SIG-M5 (cell line): ENCODE measurements around the gene GRWD1.
A peak's percentile ranks its signal among the peaks of the same experiment; 100 is the strongest.

ENCODE experiments used
- DNase-seq: peaks from one replicate; lab custom pipeline; 2025; lab: John Stamatoyannopoulos, UW

The GRWD1 gene

DNA sequence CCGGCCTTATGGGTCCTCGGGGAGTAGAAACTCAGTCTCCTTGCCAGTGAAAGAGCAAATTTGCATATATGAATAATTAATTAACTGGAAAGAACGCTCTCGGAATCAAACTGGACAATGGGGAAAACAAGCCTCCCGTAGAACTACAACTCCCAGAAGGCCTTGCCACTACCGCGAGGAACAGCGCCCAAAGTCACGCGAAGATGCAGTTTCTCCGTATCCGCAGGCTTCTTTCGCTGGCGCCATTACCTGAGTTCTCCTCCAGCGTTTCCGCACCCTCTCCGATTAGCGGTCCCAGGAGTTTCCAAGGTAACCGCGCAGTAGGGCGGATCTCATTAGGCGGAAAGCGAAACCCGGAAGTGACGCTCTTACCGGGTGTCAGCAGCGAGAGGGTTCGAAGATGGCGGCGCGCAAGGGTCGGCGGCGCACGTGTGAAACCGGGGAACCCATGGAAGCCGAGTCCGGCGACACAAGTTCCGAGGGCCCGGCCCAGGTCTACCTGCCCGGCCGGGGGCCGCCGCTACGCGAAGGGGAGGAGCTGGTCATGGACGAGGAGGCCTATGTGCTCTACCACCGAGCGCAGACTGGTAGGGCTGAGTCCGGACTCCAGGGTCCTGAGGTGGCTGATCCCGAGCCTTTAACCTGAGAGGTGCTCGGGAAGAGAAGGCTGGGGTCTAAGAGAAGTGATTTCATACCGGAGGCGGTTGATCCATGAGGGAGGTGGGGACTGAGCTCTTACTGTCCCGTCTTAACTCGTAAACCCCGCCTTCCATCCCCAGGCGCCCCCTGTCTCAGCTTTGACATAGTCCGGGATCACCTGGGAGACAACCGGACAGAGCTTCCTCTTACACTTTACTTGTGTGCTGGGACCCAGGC, at the start of gene GRWD1:
GRWD1 (plus strand) TSS at position 378 of the 876 bp plus-strand sequence; CDS start at position 401, 23 bp downstream.
- DNase-seq: peak; percentile 90

DNA sequence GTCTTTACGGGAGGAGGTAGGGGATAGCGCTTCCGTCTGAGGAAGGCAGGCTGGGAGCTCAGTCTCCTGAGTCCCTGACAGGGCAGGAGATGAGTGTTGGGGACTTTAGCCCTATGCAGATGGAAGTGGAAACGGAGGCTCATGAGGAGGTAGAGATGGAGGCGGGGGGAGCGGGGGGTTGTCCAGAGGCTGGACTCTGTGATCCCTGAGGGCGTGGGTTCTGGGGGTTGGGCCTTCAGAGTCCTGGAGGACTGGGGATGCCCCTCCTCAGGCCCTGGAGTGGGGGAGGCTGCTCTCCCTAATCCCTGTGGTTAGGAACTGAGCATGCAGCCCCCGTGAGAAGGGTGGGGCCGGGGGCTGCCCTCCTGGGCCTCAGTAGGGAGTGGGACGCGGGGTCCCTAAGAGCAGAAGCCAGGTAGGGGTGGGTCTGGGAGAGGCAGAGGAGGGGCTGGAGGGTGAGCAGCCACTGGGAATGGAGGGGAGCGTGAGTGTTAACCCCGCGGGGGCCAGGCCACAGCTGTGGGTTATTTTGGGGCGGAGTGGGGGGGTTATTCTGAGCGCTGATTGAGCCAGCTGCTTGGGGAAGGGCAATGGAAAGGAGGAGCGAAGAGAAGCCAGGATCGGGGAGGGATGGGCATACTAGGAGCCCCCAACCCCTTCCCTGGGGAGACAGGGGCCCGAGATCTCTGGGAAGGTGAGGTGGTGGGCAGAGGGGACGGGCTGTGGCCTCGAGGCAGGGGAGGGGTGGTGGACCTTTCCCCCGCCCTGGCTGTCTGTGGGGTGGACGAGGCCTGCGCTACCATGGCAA, 49.6 kb upstream of the GRWD1 start:
- no peak for DNase-seq

DNA sequence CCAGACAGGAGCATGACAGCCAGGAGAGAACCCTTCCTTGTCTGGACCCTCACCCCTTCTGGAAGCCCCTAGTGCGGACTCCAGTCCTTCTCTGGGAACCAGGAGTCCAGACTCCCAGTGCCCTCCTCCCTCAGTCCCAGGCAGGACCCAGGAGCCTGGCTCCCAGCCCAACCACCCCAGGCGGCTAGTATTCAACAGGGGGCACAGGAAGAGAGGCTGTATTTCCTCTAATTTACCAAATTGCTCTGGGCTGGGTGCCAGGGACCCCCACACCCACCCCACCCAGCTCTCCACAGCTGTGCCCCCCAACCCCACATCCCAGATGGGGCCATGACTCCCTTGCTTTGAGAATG, 49.0 kb upstream of the GRWD1 start:
- no peak for DNase-seq

DNA sequence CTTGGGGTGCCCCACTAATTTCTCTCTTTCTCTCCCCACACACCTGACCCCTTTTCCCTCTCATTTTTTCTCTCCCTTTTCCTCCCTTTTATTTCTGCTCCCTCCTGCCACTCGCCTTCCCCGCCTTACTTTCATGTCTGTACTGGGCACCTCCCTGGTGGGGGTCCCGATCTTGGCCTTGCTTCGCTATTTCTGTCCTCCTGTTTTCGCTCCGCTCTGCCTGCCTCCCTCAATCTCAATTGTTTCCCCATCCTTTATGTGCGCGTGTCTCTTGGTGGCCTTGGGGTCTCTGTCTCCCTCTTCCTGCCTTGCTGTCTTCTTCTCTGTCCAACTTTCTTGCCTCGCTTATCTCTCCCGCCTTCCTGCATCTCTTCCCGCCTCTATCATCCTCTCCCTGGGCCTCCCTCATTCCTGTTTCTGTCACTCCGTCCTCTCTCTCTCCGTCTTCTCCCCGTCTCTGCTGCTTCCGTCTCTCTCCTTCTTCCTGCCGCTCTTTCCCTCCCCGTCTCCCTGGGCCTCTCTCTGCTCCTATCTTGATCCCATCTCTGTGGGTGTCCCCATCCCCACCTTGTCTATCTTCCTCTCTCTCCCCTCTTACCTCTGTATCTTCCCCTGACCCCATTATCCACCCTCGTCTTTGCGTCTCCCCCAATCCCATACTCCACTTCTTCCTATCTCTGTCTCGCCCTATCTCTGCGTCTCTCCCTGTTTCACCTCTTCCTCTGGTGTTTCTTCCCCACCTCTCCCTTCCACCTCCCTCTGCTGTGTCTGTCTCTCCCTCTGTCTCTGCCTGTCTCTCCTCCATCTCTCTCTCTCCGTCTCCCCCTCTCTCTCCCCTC, 48.3 kb upstream of the GRWD1 start:
- no peak for DNase-seq

DNA sequence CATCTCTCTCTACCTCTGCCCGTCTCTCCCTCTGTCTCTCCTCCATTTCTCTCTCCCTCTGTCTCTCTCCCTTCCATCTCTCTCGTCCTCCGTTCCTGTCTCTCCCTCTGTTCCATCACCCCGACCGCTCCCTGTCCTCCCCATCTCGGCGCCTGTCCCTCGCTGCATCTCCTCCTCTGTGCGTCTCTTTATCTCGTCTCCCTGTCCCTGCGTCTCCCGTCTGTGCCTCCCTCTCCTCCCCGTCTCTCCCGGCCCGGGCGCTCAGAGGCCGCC, 47.7 kb upstream of the GRWD1 start:
- DNase-seq: no peak

DNA sequence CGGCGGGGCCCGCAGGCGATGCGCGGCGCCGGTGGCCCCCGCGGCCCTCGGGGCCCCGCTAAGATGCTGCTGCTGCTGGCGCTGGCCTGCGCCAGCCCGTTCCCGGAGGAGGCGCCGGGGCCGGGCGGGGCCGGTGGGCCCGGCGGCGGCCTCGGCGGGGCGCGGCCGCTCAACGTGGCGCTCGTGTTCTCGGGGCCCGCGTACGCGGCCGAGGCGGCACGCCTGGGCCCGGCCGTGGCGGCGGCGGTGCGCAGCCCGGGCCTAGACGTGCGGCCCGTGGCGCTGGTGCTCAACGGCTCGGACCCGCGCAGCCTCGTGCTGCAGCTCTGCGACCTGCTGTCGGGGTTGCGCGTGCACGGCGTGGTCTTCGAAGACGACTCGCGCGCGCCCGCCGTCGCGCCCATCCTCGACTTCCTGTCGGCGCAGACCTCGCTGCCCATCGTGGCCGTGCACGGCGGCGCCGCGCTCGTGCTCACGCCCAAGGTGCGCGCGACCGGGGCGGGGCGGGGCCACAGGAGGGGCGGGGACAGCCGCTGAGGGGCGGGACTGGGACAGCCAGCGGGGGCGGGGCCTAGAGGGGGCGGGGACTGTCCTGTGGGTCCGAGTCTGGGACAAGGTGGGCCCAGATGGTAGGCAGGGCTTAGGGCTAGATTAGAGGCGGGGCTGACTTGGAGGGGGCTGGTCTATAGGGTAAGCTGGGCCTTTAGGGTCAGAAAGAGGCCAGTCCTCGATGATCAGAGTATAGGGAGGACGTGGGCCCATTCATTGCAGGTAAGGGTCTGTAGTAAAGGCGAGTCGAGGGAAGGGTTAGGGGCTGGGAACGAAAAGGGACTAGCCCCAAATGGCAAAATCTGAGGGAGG, 47.2 kb upstream of the GRWD1 start:
- no peak for DNase-seq

DNA sequence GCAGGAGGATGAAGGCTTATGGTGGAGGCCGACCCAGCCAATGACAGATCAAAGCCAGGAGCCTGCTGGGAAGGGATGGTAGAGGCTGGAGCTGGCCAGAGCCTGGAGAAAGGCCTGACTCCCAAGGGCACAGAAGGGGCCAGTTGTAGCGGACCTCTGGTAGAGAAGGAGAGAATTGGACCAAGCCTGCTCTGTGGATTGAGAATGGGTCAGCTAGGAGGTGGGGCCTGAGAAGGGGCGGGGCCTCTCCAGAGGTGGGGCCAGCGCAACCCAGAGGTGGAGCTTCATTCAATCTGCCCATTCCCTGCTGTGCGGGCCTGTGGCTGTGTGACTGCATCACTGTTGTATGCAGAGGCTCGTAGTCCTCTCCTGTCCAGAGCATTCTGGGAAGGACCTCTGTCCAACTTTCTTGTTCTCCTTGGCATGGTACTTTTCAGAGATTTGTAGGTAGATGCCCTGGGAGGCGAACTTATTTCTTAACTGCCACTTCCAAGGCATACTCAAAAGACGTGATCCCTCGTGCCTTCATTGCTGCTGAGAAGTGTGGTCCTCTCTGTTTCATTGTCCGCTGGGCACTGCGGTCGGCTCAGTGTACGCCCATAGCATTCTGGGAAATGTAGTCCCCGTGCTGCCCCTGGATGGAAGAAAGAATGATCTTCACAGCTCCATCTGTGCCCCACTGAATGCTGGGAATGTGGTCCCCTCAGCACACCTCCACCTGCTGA, 45.6 kb upstream of the GRWD1 start:
- no peak for DNase-seq

DNA sequence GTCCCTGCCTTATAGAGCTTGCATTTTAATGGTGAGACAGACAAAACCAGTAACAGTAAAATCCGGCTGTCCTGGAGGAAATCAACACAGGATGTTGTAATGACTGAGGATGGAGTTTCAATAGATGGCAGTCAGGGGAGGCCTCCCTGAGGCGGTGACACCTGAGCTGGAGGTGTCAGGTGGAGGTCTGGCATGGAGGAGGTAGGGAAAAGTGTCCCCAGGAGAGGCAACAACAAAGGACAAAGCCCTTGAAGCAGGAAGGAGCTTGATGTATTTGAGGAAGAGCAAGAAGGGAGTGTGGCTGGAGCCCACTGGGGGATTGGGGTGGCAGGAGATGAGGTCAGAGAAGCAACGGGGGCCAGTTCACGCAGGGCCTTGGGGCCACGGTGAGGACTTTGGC, 44.5 kb upstream of the GRWD1 start:
- DNase-seq: no peak

DNA sequence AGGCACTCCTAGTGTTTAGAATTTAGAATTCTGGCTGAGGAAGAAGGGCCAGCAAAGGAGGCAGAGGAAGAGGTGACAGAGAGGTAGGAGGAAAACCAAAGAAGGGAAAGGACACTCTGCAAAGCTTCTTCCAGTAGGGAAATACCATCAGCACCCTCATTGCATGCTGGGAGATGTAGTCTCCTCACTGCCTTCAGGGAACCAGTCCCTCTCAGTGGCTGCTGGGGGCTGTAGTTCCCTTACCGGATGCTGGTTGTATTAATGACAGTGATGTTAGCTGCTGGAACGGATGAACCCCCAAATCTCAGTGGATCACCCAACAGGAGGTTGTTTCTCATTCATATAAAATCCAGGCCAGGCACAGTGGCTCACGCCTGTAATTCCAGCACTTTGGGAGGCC, 42.2 kb upstream of the GRWD1 start:
- DNase-seq: no peak

DNA sequence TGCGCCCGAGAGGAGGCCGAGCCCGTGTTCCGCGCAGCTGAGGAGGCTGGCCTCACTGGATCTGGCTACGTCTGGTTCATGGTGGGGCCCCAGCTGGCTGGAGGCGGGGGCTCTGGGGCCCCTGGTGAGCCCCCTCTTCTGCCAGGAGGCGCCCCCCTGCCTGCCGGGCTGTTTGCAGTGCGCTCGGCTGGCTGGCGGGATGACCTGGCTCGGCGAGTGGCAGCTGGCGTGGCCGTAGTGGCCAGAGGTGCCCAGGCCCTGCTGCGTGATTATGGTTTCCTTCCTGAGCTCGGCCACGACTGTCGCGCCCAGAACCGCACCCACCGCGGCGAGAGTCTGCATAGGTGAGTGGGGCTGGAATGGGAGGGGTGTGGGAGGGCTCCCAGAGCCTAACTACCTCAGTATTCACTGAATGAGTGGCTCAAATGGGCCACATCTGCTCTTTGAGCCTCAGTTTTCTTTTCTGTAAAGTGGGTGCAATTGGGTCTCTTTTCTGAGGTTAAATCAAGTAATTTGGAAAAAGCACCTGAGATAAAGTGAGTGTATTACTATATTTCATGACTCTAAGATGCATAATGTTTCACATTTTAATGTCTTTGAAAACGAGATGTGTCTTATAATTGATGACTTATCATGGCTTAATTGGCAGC, 40.6 kb upstream of the GRWD1 start:
- DNase-seq: no peak

DNA sequence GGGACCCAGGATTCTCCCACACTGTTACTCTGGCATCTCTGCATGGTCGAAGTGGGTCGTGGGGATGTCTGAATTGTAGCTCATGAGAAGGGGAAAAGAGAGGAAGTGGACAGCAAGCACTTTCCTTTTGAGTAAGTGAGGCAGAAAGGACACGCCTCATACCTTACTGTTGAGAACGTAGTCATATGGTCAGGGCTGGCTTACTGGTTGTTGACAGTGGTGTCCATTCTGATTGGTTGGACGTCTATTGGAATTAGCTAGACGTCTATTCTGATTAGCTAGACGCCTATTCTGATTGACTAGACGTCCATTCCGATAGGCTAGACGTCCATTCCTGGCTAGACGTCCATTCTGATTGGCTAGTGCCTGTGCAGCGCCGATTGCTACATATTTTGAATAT, 39.9 kb upstream of the GRWD1 start:
- no peak for DNase-seq

DNA sequence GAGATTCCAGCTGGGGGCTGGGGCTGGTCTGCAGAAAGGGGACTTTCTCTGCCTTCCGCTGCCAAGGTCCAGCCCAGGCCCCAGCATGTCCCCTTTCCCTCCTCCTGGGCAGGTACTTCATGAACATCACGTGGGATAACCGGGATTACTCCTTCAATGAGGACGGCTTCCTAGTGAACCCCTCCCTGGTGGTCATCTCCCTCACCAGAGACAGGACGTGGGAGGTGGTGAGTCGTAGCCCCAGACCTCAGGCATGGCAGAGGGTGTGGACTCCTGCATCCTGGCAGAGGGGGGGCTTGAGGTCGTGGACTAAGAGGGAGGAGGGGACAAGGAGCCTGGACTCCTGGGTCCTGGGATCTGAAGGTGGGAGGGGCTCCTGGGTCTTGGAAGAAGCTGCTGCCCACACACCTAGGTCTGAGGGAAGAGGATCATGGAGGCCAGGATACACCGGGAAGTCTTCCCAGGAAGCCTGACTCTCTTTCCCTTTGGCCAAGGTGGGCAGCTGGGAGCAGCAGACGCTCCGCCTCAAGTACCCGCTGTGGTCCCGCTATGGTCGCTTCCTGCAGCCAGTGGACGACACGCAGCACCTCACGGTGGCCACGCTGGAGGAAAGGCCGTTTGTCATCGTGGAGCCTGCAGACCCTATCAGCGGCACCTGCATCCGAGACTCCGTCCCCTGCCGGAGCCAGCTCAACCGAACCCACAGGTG, 31.8 kb upstream of the GRWD1 start:
- no peak for DNase-seq

DNA sequence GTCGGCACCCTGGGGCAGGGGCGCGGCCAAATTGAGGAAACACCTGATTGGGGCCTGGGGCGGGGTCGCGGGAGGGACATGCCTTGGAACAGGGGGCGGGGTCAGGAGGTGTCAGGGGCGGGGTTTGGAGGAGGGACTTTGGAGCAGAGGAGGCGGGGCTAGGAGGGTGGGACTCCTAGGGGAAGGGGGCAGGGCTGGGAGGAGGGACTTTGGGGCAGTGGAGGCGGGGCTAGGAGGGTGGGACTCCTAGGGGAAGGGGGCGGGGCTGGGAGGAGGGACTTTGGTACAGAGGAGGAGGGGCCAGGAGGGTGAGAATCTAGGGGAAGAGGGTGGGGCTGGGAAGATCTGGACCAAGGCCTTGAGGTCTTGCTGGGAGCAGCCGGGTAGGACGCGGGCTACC, 30.4 kb upstream of the GRWD1 start:
- DNase-seq: no peak

DNA sequence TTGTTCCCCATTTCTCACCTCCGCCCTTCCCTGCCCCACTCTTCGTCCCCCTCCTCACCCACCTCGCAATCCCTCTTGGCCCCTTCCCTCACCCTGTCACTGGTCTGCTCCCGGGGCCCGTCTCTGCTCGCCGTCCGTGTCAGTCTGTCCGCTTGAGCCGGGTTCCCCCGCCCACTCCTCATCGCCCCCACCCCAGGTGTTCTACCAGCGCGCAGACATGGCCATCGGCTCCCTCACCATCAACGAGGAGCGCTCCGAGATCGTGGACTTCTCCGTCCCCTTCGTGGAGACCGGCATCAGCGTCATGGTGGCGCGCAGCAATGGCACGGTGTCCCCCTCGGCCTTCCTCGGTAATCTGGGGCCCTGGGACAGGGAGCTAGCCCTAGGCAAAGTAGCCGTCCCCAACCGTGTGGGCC, 30.0 kb upstream of the GRWD1 start:
- DNase-seq: no peak

DNA sequence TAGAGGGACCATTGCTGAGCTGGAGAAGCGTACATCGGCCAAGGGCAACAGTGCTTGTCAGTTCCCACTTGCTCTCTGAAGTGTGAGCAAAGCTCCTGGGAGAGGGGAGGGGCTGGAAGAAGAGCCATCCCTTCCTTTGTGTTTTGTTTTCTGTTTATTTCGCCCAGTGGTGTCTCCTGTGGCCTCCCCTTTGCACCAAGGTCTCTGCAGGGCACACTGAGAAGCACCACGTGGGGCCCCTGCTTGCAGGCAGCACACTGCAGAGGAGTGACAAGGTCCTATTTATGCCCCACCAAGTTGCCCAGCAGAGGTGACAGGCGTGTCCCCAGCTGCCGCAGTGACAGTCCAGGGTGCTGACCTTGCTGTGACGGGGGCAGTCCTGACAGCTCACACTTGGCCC, 28.4 kb upstream of the GRWD1 start:
- no peak for DNase-seq

DNA sequence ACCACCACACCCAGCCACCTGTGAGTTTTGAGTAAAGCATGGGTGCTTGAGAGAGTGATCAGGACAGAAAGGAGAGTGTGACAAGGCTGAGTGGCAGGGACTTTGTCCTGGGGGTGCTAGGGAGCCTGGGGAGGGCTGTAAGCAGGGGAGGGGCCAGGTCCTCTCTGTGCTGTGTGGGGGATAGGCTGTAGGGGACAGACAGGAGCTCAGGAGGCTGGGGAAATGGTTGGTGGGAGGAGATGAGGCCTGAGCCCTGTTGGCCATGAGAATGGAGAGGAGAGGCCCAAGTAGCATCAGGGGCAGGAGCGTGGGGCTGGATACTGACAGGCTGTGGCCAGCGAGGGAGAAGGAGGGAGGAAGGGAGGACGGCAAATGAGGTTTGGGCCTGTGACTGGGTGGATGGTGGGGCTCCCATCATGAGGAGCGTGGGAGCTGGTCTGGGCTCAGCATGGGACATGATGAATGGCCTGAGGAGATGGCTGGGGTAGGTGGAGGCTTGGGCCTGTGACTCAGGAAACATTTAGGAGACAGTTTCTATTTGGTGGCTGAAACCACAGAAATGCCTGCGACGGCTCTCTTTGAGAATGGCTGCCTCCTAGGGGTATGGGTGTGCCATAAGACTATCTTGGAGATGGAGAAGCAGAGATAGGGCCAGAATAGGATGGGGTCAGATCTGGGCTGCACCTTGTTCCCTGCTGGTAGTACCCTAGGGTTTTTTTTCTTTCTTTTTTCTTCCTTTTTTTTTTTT, 27.3 kb upstream of the GRWD1 start:
- no peak for DNase-seq

DNA sequence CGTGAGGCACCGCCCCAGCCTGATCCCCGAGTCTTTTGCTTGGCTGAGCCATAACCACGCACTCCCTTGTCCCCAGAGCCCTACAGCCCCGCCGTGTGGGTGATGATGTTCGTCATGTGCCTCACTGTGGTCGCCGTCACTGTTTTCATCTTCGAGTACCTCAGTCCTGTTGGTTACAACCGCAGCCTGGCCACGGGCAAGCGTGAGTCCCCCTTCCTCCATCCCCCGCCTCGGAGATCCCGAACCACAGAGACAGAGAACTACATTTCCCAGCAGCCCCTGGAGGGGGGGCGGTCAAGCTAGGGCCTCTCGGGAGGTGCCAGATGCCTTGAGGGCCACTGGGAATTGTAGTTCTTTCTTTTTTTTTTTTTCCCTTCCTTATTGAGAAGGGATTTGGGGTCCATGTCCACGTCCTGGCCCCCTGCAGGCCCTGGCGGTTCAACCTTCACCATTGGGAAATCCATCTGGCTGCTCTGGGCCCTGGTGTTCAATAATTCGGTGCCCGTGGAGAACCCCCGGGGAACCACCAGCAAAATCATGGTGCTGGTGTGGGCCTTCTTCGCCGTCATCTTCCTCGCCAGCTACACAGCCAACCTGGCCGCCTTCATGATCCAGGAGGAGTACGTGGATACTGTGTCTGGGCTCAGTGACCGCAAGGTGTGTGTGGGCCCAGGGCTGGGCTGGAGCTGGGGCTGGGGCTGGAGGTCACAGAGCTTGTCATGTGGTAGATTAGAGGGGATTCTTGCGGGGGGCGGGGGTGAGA, 26.4 kb upstream of the GRWD1 start:
- no peak for DNase-seq

DNA sequence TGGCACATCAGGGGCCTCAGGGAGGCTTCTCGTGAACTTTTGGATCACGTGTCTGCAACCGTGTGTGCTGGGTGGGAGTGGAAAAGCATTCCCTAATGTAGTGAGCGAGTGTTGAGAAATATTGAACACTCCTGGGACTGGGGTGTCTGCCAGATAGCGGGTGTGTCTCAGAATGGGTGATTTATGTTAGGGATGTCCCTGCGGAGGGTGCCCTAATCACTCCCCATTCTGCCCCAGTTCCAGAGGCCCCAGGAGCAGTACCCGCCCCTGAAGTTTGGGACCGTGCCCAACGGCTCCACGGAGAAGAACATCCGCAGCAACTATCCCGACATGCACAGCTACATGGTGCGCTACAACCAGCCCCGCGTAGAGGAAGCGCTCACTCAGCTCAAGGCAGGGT, 24.2 kb upstream of the GRWD1 start:
- no peak for DNase-seq
